ENCODE data around the gene EEF1AKMT1. TPM values are rescaled to one million over a fixed set of nuclear protein-coding genes. Genes with fewer than 3 reads are reported as not detected.

Gene EEF1AKMT1
- total RNA-seq, 1 donor from 2014 or later = 12.0 TPM

GRCh38 chr13:20706661-20707060 lies 67.1 kb downstream of the EEF1AKMT1 start:
- intact Hi-C loops (cut with micrococcal nuclease) = loop anchor here (10.0 kb wide), 1 partner anchor 198 kb away; the partner anchor contains the start of gene XPO4
- H3K36me3 Mint-ChIP-seq (ENCODE audit: low read depth) = no peaks in the 10 kb centered on the region
- H3K4me3 Mint-ChIP-seq = no peak overlapping the region
- H3K4me1 Mint-ChIP-seq = peaks cover 14% of the 10 kb centered on the region
- no peak overlapping the region for H3K27ac Mint-ChIP-seq
- no peak for DNase-seq
- H3K27me3 Mint-ChIP-seq = peaks cover 21% of the 10 kb centered on the region
- H3K9me3 Mint-ChIP-seq = no peaks in the 10 kb centered on the region

GRCh38 chr13:20704459-20705069 lies 69.2 kb downstream of the EEF1AKMT1 start:
- H3K9me3 Mint-ChIP-seq = no peaks in the 10 kb centered on the region

GRCh38 chr13:20703780-20704458 lies 69.8 kb downstream of the EEF1AKMT1 start:
- H3K4me1 Mint-ChIP-seq = peaks cover 10% of the 10 kb centered on the region
- peak; percentile 92 for DNase-seq
- intact Hi-C loops (cut with micrococcal nuclease) = loop anchor here (1.0 to 10.0 kb wide), 7 partner anchors 69 to 522 kb away; partner anchors contain the start of genes CRYL1, EEF1AKMT1, IFT88 and XPO4
- peaks cover 41% of the 10 kb centered on the region for H3K27me3 Mint-ChIP-seq
- H3K36me3 Mint-ChIP-seq (ENCODE audit: low read depth) = no peaks in the 10 kb centered on the region
- H3K27ac Mint-ChIP-seq = no peak overlapping the region
- no peaks in the 10 kb centered on the region for H3K9me3 Mint-ChIP-seq
- no peak overlapping the region for H3K4me3 Mint-ChIP-seq

More at GRCh38 chr13:20704459-20705069, 69.2 kb downstream of the EEF1AKMT1 start:
- intact Hi-C loops (cut with micrococcal nuclease) = loop anchor here (1.0 to 10.0 kb wide), 6 partner anchors 69 to 522 kb away; partner anchors contain the start of genes CRYL1, EEF1AKMT1 and XPO4
- peaks cover 12% of the 10 kb centered on the region for H3K4me1 Mint-ChIP-seq
- H3K36me3 Mint-ChIP-seq (ENCODE audit: low read depth) = no peaks in the 10 kb centered on the region
- DNase-seq = no peak
- H3K27ac Mint-ChIP-seq = peak overlapping the region; percentile 22
- peak overlapping the region; percentile 76 for H3K4me3 Mint-ChIP-seq
- peaks cover 39% of the 10 kb centered on the region for H3K27me3 Mint-ChIP-seq

GRCh38 chr13:20702915-20703779 lies 70.6 kb downstream of the EEF1AKMT1 start, which contains the start of gene IL17D:
Gene IL17D (plus strand): TSS chr13:20703699. CDS start chr13:20704002, 303 bp downstream.
- DNase-seq = peak; percentile 78
- Mint-ChIP-seq H3K27me3 (peaks cover 47% of the 10 kb centered on the region), H3K9me3 (no peaks in the 10 kb centered on the region), H3K4me1 (peaks cover 10% of the 10 kb centered on the region), H3K27ac (peak within 1 kb of the TSS; percentile 88), H3K36me3 (ENCODE audit: low read depth) (no peaks in the 10 kb centered on the region), H3K4me3 (peak within 1 kb of the TSS; percentile 94)
- intact Hi-C loops (cut with micrococcal nuclease) = loop anchor here (2.0 to 10.0 kb wide), 6 partner anchors 136 to 521 kb away; partner anchors contain the start of genes CRYL1, IFT88 and XPO4

GRCh38 chr13:20702530-20702914 lies 71.2 kb downstream of the EEF1AKMT1 start:
- H3K9me3 Mint-ChIP-seq = no peaks in the 10 kb centered on the region
- DNase-seq = no peak
- no peaks in the 10 kb centered on the region for H3K36me3 Mint-ChIP-seq (ENCODE audit: low read depth)
- H3K27ac Mint-ChIP-seq = peak overlapping the region; percentile 43
- peak overlapping the region; percentile 94 for H3K4me3 Mint-ChIP-seq
- H3K4me1 Mint-ChIP-seq = peaks cover 10% of the 10 kb centered on the region
- H3K27me3 Mint-ChIP-seq = peaks cover 52% of the 10 kb centered on the region
- intact Hi-C loops (cut with micrococcal nuclease) = loop anchor here (2.0 to 10.0 kb wide), 6 partner anchors 136 to 520 kb away; partner anchors contain the start of genes CRYL1, IFT88 and XPO4

GRCh38 chr13:20701461-20701860 lies 72.3 kb downstream of the EEF1AKMT1 start:
- H3K4me1 Mint-ChIP-seq = peaks cover 10% of the 10 kb centered on the region
- no peaks in the 10 kb centered on the region for H3K36me3 Mint-ChIP-seq (ENCODE audit: low read depth)
- peaks cover 52% of the 10 kb centered on the region for H3K27me3 Mint-ChIP-seq
- no peaks in the 10 kb centered on the region for H3K9me3 Mint-ChIP-seq
- no peak overlapping the region for H3K27ac Mint-ChIP-seq
- intact Hi-C loops (cut with micrococcal nuclease) = loop anchor here (5.0 to 10.0 kb wide), 5 partner anchors 174 to 519 kb away; partner anchors contain the start of genes CRYL1 and XPO4
- no peak for DNase-seq
- no peak overlapping the region for H3K4me3 Mint-ChIP-seq

GRCh38 chr13:20700288-20700687 lies 73.5 kb downstream of the EEF1AKMT1 start:
- H3K27ac Mint-ChIP-seq = no peak overlapping the region
- DNase-seq = no peak
- H3K4me1 Mint-ChIP-seq = peaks cover 10% of the 10 kb centered on the region
- H3K9me3 Mint-ChIP-seq = no peaks in the 10 kb centered on the region
- intact Hi-C loops (cut with micrococcal nuclease) = loop anchor here (5.0 to 10.0 kb wide), 5 partner anchors 173 to 518 kb away; partner anchors contain the start of genes CRYL1 and XPO4
- H3K27me3 Mint-ChIP-seq = peaks cover 59% of the 10 kb centered on the region
- no peaks in the 10 kb centered on the region for H3K36me3 Mint-ChIP-seq (ENCODE audit: low read depth)
- no peak overlapping the region for H3K4me3 Mint-ChIP-seq

GRCh38 chr13:20699715-20700114 lies 74.0 kb downstream of the EEF1AKMT1 start:
- H3K9me3 Mint-ChIP-seq = no peaks in the 10 kb centered on the region
- no peak overlapping the region for H3K27ac Mint-ChIP-seq
- peaks cover 10% of the 10 kb centered on the region for H3K4me1 Mint-ChIP-seq
- no peaks in the 10 kb centered on the region for H3K36me3 Mint-ChIP-seq (ENCODE audit: low read depth)
- H3K4me3 Mint-ChIP-seq = no peak overlapping the region
- intact Hi-C loops (cut with micrococcal nuclease) = loop anchor here (5.0 to 10.0 kb wide), 5 partner anchors 172 to 517 kb away; partner anchors contain the start of genes CRYL1 and XPO4
- no peak for DNase-seq
- peaks cover 57% of the 10 kb centered on the region for H3K27me3 Mint-ChIP-seq

- intact Hi-C loops (cut with micrococcal nuclease) = no loop called here
- Mint-ChIP-seq H3K36me3 (ENCODE audit: low read depth) (no peaks in the 10 kb centered on the region), H3K27me3 (peaks cover 33% of the 10 kb centered on the region), H3K27ac (no peak overlapping the region), H3K4me3 (no peak overlapping the region), H3K4me1 (no peaks in the 10 kb centered on the region), H3K9me3 (no peaks in the 10 kb centered on the region)
- no peak for DNase-seq
Observed at GRCh38 chr13:20696073-20696472, 77.7 kb downstream of the EEF1AKMT1 start.

- Mint-ChIP-seq H3K9me3 (no peaks in the 10 kb centered on the region), H3K27ac (no peak overlapping the region), H3K4me3 (no peak overlapping the region), H3K36me3 (ENCODE audit: low read depth) (no peaks in the 10 kb centered on the region), H3K4me1 (no peaks in the 10 kb centered on the region), H3K27me3 (peaks cover 8% of the 10 kb centered on the region)
- DNase-seq = no peak
- intact Hi-C loops (cut with micrococcal nuclease) = no loop called here
Observed at GRCh38 chr13:20691616-20692015, 82.1 kb downstream of the EEF1AKMT1 start.

GRCh38 chr13:20689291-20689690 lies 84.5 kb downstream of the EEF1AKMT1 start:
- Mint-ChIP-seq H3K36me3 (ENCODE audit: low read depth) (no peaks in the 10 kb centered on the region), H3K4me3 (no peak overlapping the region), H3K9me3 (no peaks in the 10 kb centered on the region), H3K27ac (no peak overlapping the region), H3K4me1 (no peaks in the 10 kb centered on the region), H3K27me3 (no peaks in the 10 kb centered on the region)
- intact Hi-C loops (cut with micrococcal nuclease) = no loop called here
- no peak for DNase-seq

- Mint-ChIP-seq H3K4me1 (no peaks in the 10 kb centered on the region), H3K9me3 (no peaks in the 10 kb centered on the region), H3K4me3 (no peak overlapping the region), H3K36me3 (ENCODE audit: low read depth) (no peaks in the 10 kb centered on the region), H3K27ac (no peak overlapping the region), H3K27me3 (no peaks in the 10 kb centered on the region)
- intact Hi-C loops (cut with micrococcal nuclease) = no loop called here
- no peak for DNase-seq
Observed at GRCh38 chr13:20686863-20687579, 86.7 kb downstream of the EEF1AKMT1 start.

- Mint-ChIP-seq H3K9me3 (no peaks in the 10 kb centered on the region), H3K27ac (no peak overlapping the region), H3K36me3 (ENCODE audit: low read depth) (no peaks in the 10 kb centered on the region), H3K4me1 (no peaks in the 10 kb centered on the region), H3K4me3 (no peak overlapping the region), H3K27me3 (no peaks in the 10 kb centered on the region)
- no peak for DNase-seq
- intact Hi-C loops (cut with micrococcal nuclease) = no loop called here
Observed at GRCh38 chr13:20686167-20686566, 87.6 kb downstream of the EEF1AKMT1 start.
